Fibroblast of skin of right quadriceps (primary cell): ENCODE data around the gene ARHGAP23.

Experiments used
- DNase-seq: peaks from one replicate; pipeline ENCODE4 v3.0.0-alpha.2; 2013

Gene ARHGAP23

GRCh38 chr17:38428112-38428642, at the start of gene ARHGAP23:
ARHGAP23 (plus strand) TSS chr17:38428464; CDS start chr17:38428486, 22 bp downstream.
- DNase-seq = peak; percentile 48

GRCh38 chr17:38379448-38379847, 48.8 kb upstream of the ARHGAP23 start:
- no peak for DNase-seq

GRCh38 chr17:38395090-38395489, 33.2 kb upstream of the ARHGAP23 start:
- no peak for DNase-seq

GRCh38 chr17:38397227-38397626, 31.0 kb upstream of the ARHGAP23 start:
- DNase-seq = no peak

GRCh38 chr17:38400286-38400685, 28.0 kb upstream of the ARHGAP23 start:
- no peak for DNase-seq

GRCh38 chr17:38401459-38401858, 26.8 kb upstream of the ARHGAP23 start:
- no peak for DNase-seq

GRCh38 chr17:38402897-38403296, 25.4 kb upstream of the ARHGAP23 start:
- no peak for DNase-seq

GRCh38 chr17:38403491-38403890, 24.8 kb upstream of the ARHGAP23 start:
- DNase-seq = peak; percentile 49

- DNase-seq = no peak
Observed at GRCh38 chr17:38404174-38404943, 23.9 kb upstream of the ARHGAP23 start.

- DNase-seq = no peak
Observed at GRCh38 chr17:38405654-38406053, 22.6 kb upstream of the ARHGAP23 start.

GRCh38 chr17:38410201-38410600, 18.1 kb upstream of the ARHGAP23 start:
- no peak for DNase-seq

GRCh38 chr17:38415250-38416194, 12.7 kb upstream of the ARHGAP23 start:
- DNase-seq = peak; percentile 74

GRCh38 chr17:38416840-38417209, 11.4 kb upstream of the ARHGAP23 start:
- no peak for DNase-seq

GRCh38 chr17:38417210-38417951, 10.9 kb upstream of the ARHGAP23 start:
- DNase-seq = no peak

- DNase-seq = no peak
Observed at GRCh38 chr17:38418062-38418692, 10.1 kb upstream of the ARHGAP23 start.

GRCh38 chr17:38418693-38419507, 9.4 kb upstream of the ARHGAP23 start:
- no peak for DNase-seq

GRCh38 chr17:38419508-38419981, 8.7 kb upstream of the ARHGAP23 start:
- DNase-seq = no peak

GRCh38 chr17:38420518-38420917, 7.7 kb upstream of the ARHGAP23 start:
- no peak for DNase-seq

GRCh38 chr17:38421171-38421841, 7.0 kb upstream of the ARHGAP23 start:
- DNase-seq = peak; percentile 82
